Gastroesophageal sphincter (tissue), 3 donors: ENCODE data around the gene HDAC4.

Experiments used
- CTCF ChIP-seq, 4 experiments: fragments of 200-600 bp in 2 of 4; fragments of 450-650 bp in 2 of 4; sonication (generic) in 1 of 4; IDR thresholded peaks; one replicate each; pipeline ENCODE4 v1.5.1; 2017 to 2019; ENCODE audit warnings: antibody characterized with exemption in 4 of 4, mild to moderate bottlenecking in 2 of 4, moderate library complexity in 2 of 4
- EP300 ChIP-seq: sonication (generic); formaldehyde crosslinking; IDR thresholded peaks from one replicate; pipeline ENCODE4 v1.6.1; 2017; ENCODE audit warnings: antibody characterized with exemption, mild to moderate bottlenecking
- POLR2A ChIP-seq, 2 donors: fragments of 450-650 bp; IDR thresholded peaks; one replicate each; pipeline ENCODE4 v1.6.1; 2017; ENCODE audit warnings: antibody characterized with exemption in 2 of 2, mild to moderate bottlenecking in 2 of 2, moderate library complexity in 1 of 2
- POLR2AphosphoS5 ChIP-seq: sonication (generic); formaldehyde crosslinking; IDR thresholded peaks from one replicate; pipeline ENCODE4 v1.6.1; 2017; ENCODE audit warnings: antibody characterized with exemption

- no peak for TF ChIP-seq POLR2A (IDR thresholded peaks at IDR 0.05)
- no peak for TF ChIP-seq CTCF (IDR thresholded peaks at IDR 0.05)
- no peak for TF ChIP-seq POLR2AphosphoS5
- no peak for TF ChIP-seq EP300
Observed at GRCh38 chr2:239129147-239129920, 271.5 kb downstream of the HDAC4 start.
